Type B pancreatic cell (in vitro differentiated cells): Measurements from ENCODE around the gene GNG4. TPM values are rescaled to one million over a fixed set of nuclear protein-coding genes. Genes with fewer than 3 reads are reported as not detected.
A peak's percentile ranks its signal among the peaks of the same experiment; 100 is the strongest.
"Not testable (repeated sequence)": the region's sequence is repeated elsewhere in the genome, so short reads cannot be mapped to it uniquely, and the experiment has no call there.

ENCODE experiments used
- DNase-seq: peaks from one replicate; pipeline ENCODE4 v3.0.0; 2021; ENCODE audit warnings: mixed read lengths; ENCODE audit not compliant: unreplicated experiment; ENCODE audit errors: extremely low spot score
- H3K27ac Mint-ChIP-seq: 2 replicates; pipeline ENCODE4 v1.8.0; 2021; ENCODE audit warnings: mild to moderate bottlenecking, mixed read lengths
- H3K27me3 Mint-ChIP-seq: 2 replicates; pipeline ENCODE4 v1.8.0; 2021; ENCODE audit warnings: mixed read lengths
- H3K36me3 Mint-ChIP-seq: 2 replicates; pipeline ENCODE4 v1.8.0; 2021; ENCODE audit warnings: mixed read lengths
- H3K4me1 Mint-ChIP-seq: one replicate; pipeline ENCODE4 v1.8.0; 2021; ENCODE audit warnings: mixed read lengths; ENCODE audit not compliant: unreplicated experiment
- H3K4me3 Mint-ChIP-seq: 2 replicates; pipeline ENCODE4 v1.8.0; 2021; ENCODE audit warnings: mild to moderate bottlenecking, mixed read lengths
- H3K9me3 Mint-ChIP-seq: 2 replicates; pipeline ENCODE4 v1.8.0; 2021; ENCODE audit warnings: mixed read lengths
- CTCF ChIP-seq: fragments of 200-600 bp; sonication (generic); conservative IDR thresholded peaks from 2 replicates; pipeline ENCODE4 v1.5.0; 2021; ENCODE audit warnings: antibody characterized with exemption, mild to moderate bottlenecking
- total RNA-seq: library from RNA; stranded (reverse); gene quantifications from 2 replicates; pipeline ENCODE4 v1.2.1, GENCODE V29; 2021; ENCODE audit warnings: low replicate concordance

Gene GNG4
- total RNA-seq, 1 donor from 2014 or later, result 28.5 TPM

GRCh38 chr1:235648954-235649367 lies 623 bp downstream of the GNG4 start:
- H3K4me1 Mint-ChIP-seq, result peaks cover 21% of the 10 kb centered on the region
- peaks cover 42% of the 10 kb centered on the region for H3K27me3 Mint-ChIP-seq
- H3K27ac Mint-ChIP-seq, result peak overlapping the region; percentile 97
- no peak for TF ChIP-seq CTCF
- H3K36me3 Mint-ChIP-seq, result peaks cover 9% of the 10 kb centered on the region
- H3K4me3 Mint-ChIP-seq, result peak overlapping the region; percentile 93
- H3K9me3 Mint-ChIP-seq, result no peaks in the 10 kb centered on the region
- peak; percentile 80 for DNase-seq

GRCh38 chr1:235648407-235648907 lies 1.1 kb downstream of the GNG4 start:
- H3K27me3 Mint-ChIP-seq, result peaks cover 42% of the 10 kb centered on the region

GRCh38 chr1:235647537-235647936 lies 2.0 kb downstream of the GNG4 start:
- peaks cover 11% of the 10 kb centered on the region for H3K36me3 Mint-ChIP-seq
- not testable (repeated sequence) for H3K9me3 Mint-ChIP-seq, DNase-seq
- peak overlapping the region; percentile 50 for H3K27ac Mint-ChIP-seq
- peaks cover 32% of the 10 kb centered on the region for H3K4me1 Mint-ChIP-seq
- H3K27me3 Mint-ChIP-seq, result peaks cover 36% of the 10 kb centered on the region
- peak overlapping the region; percentile 57 for H3K4me3 Mint-ChIP-seq

More at GRCh38 chr1:235648407-235648907, 1.1 kb downstream of the GNG4 start:
- Mint-ChIP-seq H3K4me1 (peaks cover 23% of the 10 kb centered on the region), H3K27ac (peak overlapping the region; percentile 97), H3K9me3 (no peaks in the 10 kb centered on the region), H3K4me3 (peak overlapping the region; percentile 93), H3K36me3 (peaks cover 10% of the 10 kb centered on the region)
- TF ChIP-seq CTCF, result no peak
- no peak for DNase-seq

DNA sequence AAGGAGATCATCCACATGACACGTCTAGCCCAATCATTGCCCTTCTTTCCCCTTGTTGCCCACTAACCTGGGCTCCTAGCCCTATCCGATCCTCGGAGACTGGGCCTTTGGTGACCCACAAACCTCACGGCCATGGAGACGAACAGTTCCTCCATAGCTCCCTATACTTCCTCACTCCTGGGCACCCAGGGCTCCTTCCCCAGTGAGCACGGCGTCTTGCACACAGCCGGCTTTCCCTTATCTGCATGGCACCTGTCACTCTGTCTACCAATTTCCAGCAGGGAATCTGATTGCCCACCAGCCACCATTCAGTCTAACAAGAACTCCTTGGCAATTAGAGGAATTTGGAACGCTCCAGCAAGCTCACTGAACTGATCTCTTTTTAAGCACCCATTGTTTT lies 3.1 kb downstream of the GNG4 start:
- H3K4me3 Mint-ChIP-seq, result peak overlapping the region; percentile 48
- peaks cover 11% of the 10 kb centered on the region for H3K36me3 Mint-ChIP-seq
- H3K27me3 Mint-ChIP-seq, result peaks cover 30% of the 10 kb centered on the region
- H3K4me1 Mint-ChIP-seq, result peaks cover 36% of the 10 kb centered on the region
- peak overlapping the region; percentile 61 for H3K27ac Mint-ChIP-seq
- no peak for DNase-seq
- TF ChIP-seq CTCF, result no peak
- H3K9me3 Mint-ChIP-seq, result no peaks in the 10 kb centered on the region

- Mint-ChIP-seq H3K4me1 (peaks cover 27% of the 10 kb centered on the region), H3K27me3 (peaks cover 20% of the 10 kb centered on the region), H3K36me3 (peaks cover 11% of the 10 kb centered on the region), H3K9me3 (no peaks in the 10 kb centered on the region), H3K4me3 (no peak overlapping the region), H3K27ac (no peak overlapping the region)
- TF ChIP-seq CTCF, result no peak
- peak; percentile 56 for DNase-seq
Observed at GRCh38 chr1:235644693-235645305, 4.8 kb downstream of the GNG4 start.

DNA sequence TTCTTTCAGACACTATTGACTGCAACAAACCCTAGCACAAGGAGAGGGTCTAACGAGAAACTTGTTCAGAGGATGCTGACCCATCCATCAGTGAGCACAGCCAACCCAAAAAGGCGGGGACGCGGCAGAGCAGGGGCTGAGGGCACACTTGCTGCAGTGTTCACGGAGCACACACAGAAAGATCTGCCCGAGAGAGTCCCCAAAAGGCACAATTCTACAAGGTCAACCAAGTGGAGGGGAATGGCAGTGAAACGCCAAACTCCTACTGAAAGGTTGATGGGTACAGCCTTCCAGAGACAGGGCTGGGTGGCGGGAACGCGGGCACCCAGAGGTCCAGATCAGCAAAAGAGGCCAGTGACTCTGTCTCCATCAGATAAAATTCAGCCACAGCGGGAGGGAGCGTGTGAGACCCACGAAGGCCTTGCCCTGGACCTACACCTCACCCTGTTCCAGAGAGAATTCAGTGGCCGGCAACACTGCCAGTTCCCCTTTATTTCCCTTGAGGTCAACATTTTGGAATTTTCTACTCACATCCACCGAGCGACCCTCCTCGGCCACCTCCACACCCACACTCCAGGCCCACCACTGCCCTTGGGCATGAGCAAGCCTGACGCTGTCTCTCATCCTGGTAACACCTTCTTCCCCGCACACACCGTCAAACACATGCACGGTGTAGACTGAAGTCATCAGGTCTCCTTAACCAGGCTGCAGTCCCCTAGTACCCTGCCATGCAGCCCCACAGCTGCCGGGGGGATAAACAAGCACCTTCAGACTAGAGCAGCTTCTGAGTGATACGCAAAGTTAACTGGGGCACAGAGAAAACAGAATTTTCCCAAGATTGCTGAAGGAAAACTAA lies 5.5 kb downstream of the GNG4 start:
- Mint-ChIP-seq H3K27ac (no peak overlapping the region), H3K4me3 (no peak overlapping the region), H3K27me3 (peaks cover 20% of the 10 kb centered on the region), H3K36me3 (peaks cover 11% of the 10 kb centered on the region), H3K4me1 (peaks cover 27% of the 10 kb centered on the region), H3K9me3 (no peaks in the 10 kb centered on the region)
- TF ChIP-seq CTCF, result no peak
- DNase-seq, result peak; percentile 42
